ENCODE measurements around the gene PGAP2.
"Not testable (repeated sequence)": the region's sequence is repeated elsewhere in the genome, so short reads cannot be mapped to it uniquely, and the experiment has no call there.

The PGAP2 gene

GRCh38 chr11:3860898-3861393, 52.6 kb downstream of the PGAP2 start:
- not testable (repeated sequence) for H2BK120ac ChIP-seq (ENCODE audit: low read depth, low read length); H3K27me3 ChIP-seq (ENCODE audit: control insufficient read depth in 1 of 2, insufficient read depth in 1 of 2, low read length in 2 of 2); H3K4me2 ChIP-seq (ENCODE audit: low read length, poor library complexity, severe bottlenecking); H2AFZ ChIP-seq (ENCODE audit: low read depth, low read length); H3K4ac ChIP-seq (ENCODE audit: low read depth in 1 of 2, low read length in 2 of 2); H3K23ac ChIP-seq (ENCODE audit: low read length in 2 of 2); H2BK5ac ChIP-seq (ENCODE audit: low read depth, low read length, poor library complexity, severe bottlenecking); H4K91ac ChIP-seq (ENCODE audit: low read length); DNase-seq; H3K9me3 ChIP-seq (ENCODE audit: control insufficient read depth, low read length); H3K27ac ChIP-seq (ENCODE audit: low read length, poor library complexity, severe bottlenecking); H4K8ac ChIP-seq (ENCODE audit: low read length); H3K4me3 ChIP-seq (ENCODE audit: insufficient read depth in 1 of 2, low read depth in 1 of 2, low read length in 2 of 2); H3K9ac ChIP-seq (ENCODE audit: low read length); H2BK12ac ChIP-seq (ENCODE audit: low read length in 2 of 2); H3K36me3 ChIP-seq (ENCODE audit: control insufficient read depth in 1 of 2, insufficient read depth in 2 of 2, low read depth in 1 of 2, low read length in 2 of 2); H2BK15ac ChIP-seq (ENCODE audit: low read depth, poor library complexity, severe bottlenecking)
- Histone ChIP-seq H3K14ac (ENCODE audit: low read length in 2 of 2) (peak overlapping the region in 1 of 2 experiments; percentile 59), H2AK5ac (ENCODE audit: low read length, severe bottlenecking) (peak overlapping the region; percentile 53), H3K4me1 (ENCODE audit: control insufficient read depth, insufficient read depth, low read depth, low read length) (peaks cover 18% of the 10 kb centered on the region), H3K79me1 (replicated peaks; ENCODE audit: low read length, poor library complexity, severe bottlenecking) (peaks cover 11% of the 10 kb centered on the region), H3K18ac (ENCODE audit: low read depth in 1 of 2, low read length in 2 of 2) (peak overlapping the region in 1 of 2 experiments; percentile 43)
- 81% methylated on average over 3 of the region's 4 CpGs for WGBS

GRCh38 chr11:3861683-3862082, 53.3 kb downstream of the PGAP2 start:
- 14% methylated on average over 1 of the region's 1 CpG for WGBS
- Histone ChIP-seq H2AFZ (ENCODE audit: low read depth, low read length) (no peak overlapping the region), H3K36me3 (ENCODE audit: control insufficient read depth in 1 of 2, insufficient read depth in 2 of 2, low read depth in 1 of 2, low read length in 2 of 2) (no peaks in the 10 kb centered on the region)

GRCh38 chr11:3865388-3866193, 57.2 kb downstream of the PGAP2 start:
- Histone ChIP-seq H3K4ac (ENCODE audit: low read depth in 1 of 2, low read length in 2 of 2) (no peak overlapping the region), H3K27me3 (ENCODE audit: control insufficient read depth in 1 of 2, insufficient read depth in 1 of 2, low read length in 2 of 2) (no peaks in the 10 kb centered on the region), H3K23ac (ENCODE audit: low read length in 2 of 2) (no peak overlapping the region), H3K27ac (ENCODE audit: low read length, poor library complexity, severe bottlenecking) (peak overlapping the region; percentile 87), H3K4me3 (ENCODE audit: insufficient read depth in 1 of 2, low read depth in 1 of 2, low read length in 2 of 2) (no peak overlapping the region), H2BK120ac (ENCODE audit: low read depth, low read length) (no peak overlapping the region), H4K91ac (ENCODE audit: low read length) (no peak overlapping the region), H2BK15ac (ENCODE audit: low read depth, poor library complexity, severe bottlenecking) (peak overlapping the region; percentile 77), H3K9me3 (ENCODE audit: control insufficient read depth, low read length) (no peaks in the 10 kb centered on the region), H3K18ac (ENCODE audit: low read depth in 1 of 2, low read length in 2 of 2) (peak overlapping the region in 1 of 2 experiments; percentile 46), H3K14ac (ENCODE audit: low read length in 2 of 2) (no peak overlapping the region), H2AK5ac (ENCODE audit: low read length, severe bottlenecking) (peak overlapping the region; percentile 90), H3K36me3 (ENCODE audit: control insufficient read depth in 1 of 2, insufficient read depth in 2 of 2, low read depth in 1 of 2, low read length in 2 of 2) (no peaks in the 10 kb centered on the region), H3K4me2 (ENCODE audit: low read length, poor library complexity, severe bottlenecking) (peak overlapping the region; percentile 30), H3K4me1 (ENCODE audit: control insufficient read depth, insufficient read depth, low read depth, low read length) (peaks cover 10% of the 10 kb centered on the region), H4K8ac (ENCODE audit: low read length) (no peak overlapping the region), H2AFZ (ENCODE audit: low read depth, low read length) (no peak overlapping the region), H3K79me1 (replicated peaks; ENCODE audit: low read length, poor library complexity, severe bottlenecking) (peaks cover 21% of the 10 kb centered on the region), H3K9ac (ENCODE audit: low read length) (peak overlapping the region; percentile 4), H2BK12ac (ENCODE audit: low read length in 2 of 2) (no peak overlapping the region), H2BK5ac (ENCODE audit: low read depth, low read length, poor library complexity, severe bottlenecking) (no peak overlapping the region)
- 57% methylated on average over 3 of the region's 3 CpGs for WGBS
- peak; percentile 63 for DNase-seq

More at GRCh38 chr11:3861683-3862082, 53.3 kb downstream of the PGAP2 start:
- Histone ChIP-seq H2BK15ac (ENCODE audit: low read depth, poor library complexity, severe bottlenecking) (no peak overlapping the region), H3K9ac (ENCODE audit: low read length) (no peak overlapping the region), H3K4me2 (ENCODE audit: low read length, poor library complexity, severe bottlenecking) (no peak overlapping the region), H3K27me3 (ENCODE audit: control insufficient read depth in 1 of 2, insufficient read depth in 1 of 2, low read length in 2 of 2) (no peaks in the 10 kb centered on the region), H2BK120ac (ENCODE audit: low read depth, low read length) (no peak overlapping the region), H3K18ac (ENCODE audit: low read depth in 1 of 2, low read length in 2 of 2) (no peak overlapping the region), H2AK5ac (ENCODE audit: low read length, severe bottlenecking) (no peak overlapping the region), H2BK12ac (ENCODE audit: low read length in 2 of 2) (no peak overlapping the region), H4K8ac (ENCODE audit: low read length) (no peak overlapping the region), H3K4me1 (ENCODE audit: control insufficient read depth, insufficient read depth, low read depth, low read length) (peaks cover 16% of the 10 kb centered on the region), H3K9me3 (ENCODE audit: control insufficient read depth, low read length) (no peaks in the 10 kb centered on the region), H3K4ac (ENCODE audit: low read depth in 1 of 2, low read length in 2 of 2) (no peak overlapping the region), H3K23ac (ENCODE audit: low read length in 2 of 2) (no peak overlapping the region), H3K79me1 (replicated peaks; ENCODE audit: low read length, poor library complexity, severe bottlenecking) (peaks cover 11% of the 10 kb centered on the region), H2BK5ac (ENCODE audit: low read depth, low read length, poor library complexity, severe bottlenecking) (no peak overlapping the region), H3K14ac (ENCODE audit: low read length in 2 of 2) (no peak overlapping the region), H3K27ac (ENCODE audit: low read length, poor library complexity, severe bottlenecking) (peak overlapping the region; percentile 36), H4K91ac (ENCODE audit: low read length) (no peak overlapping the region), H3K4me3 (ENCODE audit: insufficient read depth in 1 of 2, low read depth in 1 of 2, low read length in 2 of 2) (peak overlapping the region in 1 of 2 experiments; percentile 21)
- no peak for DNase-seq

GRCh38 chr11:3866206-3866605, 57.8 kb downstream of the PGAP2 start:
- Histone ChIP-seq H4K8ac (ENCODE audit: low read length) (no peak overlapping the region), H2BK15ac (ENCODE audit: low read depth, poor library complexity, severe bottlenecking) (no peak overlapping the region), H3K27ac (ENCODE audit: low read length, poor library complexity, severe bottlenecking) (peak overlapping the region; percentile 87), H2AFZ (ENCODE audit: low read depth, low read length) (no peak overlapping the region), H3K4me2 (ENCODE audit: low read length, poor library complexity, severe bottlenecking) (no peak overlapping the region), H2BK120ac (ENCODE audit: low read depth, low read length) (no peak overlapping the region), H3K4me3 (ENCODE audit: insufficient read depth in 1 of 2, low read depth in 1 of 2, low read length in 2 of 2) (no peak overlapping the region), H2BK5ac (ENCODE audit: low read depth, low read length, poor library complexity, severe bottlenecking) (no peak overlapping the region), H3K9me3 (ENCODE audit: control insufficient read depth, low read length) (no peaks in the 10 kb centered on the region), H3K14ac (ENCODE audit: low read length in 2 of 2) (no peak overlapping the region), H3K18ac (ENCODE audit: low read depth in 1 of 2, low read length in 2 of 2) (no peak overlapping the region), H3K27me3 (ENCODE audit: control insufficient read depth in 1 of 2, insufficient read depth in 1 of 2, low read length in 2 of 2) (no peaks in the 10 kb centered on the region), H3K4ac (ENCODE audit: low read depth in 1 of 2, low read length in 2 of 2) (no peak overlapping the region), H3K36me3 (ENCODE audit: control insufficient read depth in 1 of 2, insufficient read depth in 2 of 2, low read depth in 1 of 2, low read length in 2 of 2) (no peaks in the 10 kb centered on the region), H2BK12ac (ENCODE audit: low read length in 2 of 2) (no peak overlapping the region), H3K23ac (ENCODE audit: low read length in 2 of 2) (no peak overlapping the region), H3K4me1 (ENCODE audit: control insufficient read depth, insufficient read depth, low read depth, low read length) (peaks cover 10% of the 10 kb centered on the region), H4K91ac (ENCODE audit: low read length) (no peak overlapping the region), H3K9ac (ENCODE audit: low read length) (no peak overlapping the region), H2AK5ac (ENCODE audit: low read length, severe bottlenecking) (no peak overlapping the region), H3K79me1 (replicated peaks; ENCODE audit: low read length, poor library complexity, severe bottlenecking) (peaks cover 21% of the 10 kb centered on the region)
- WGBS = 72% methylated on average over 5 of the region's 5 CpGs
- peak; percentile 46 for DNase-seq
